T-helper 1 cell treated with Interleukin-12 subunit alpha and Interleukin-12 subunit beta and Interleukin-4 antibody, amounts not matched to agents 30 ng/mL and 1 ng/mL, for 36 hours (primary cell): ENCODE measurements around the gene CSRP2. TPM values are rescaled to one million over a fixed set of nuclear protein-coding genes. Genes with fewer than 3 reads are reported as not detected.

Experiments
- intact Hi-C: fragments of 100-400 bp; cut with micrococcal nuclease; formaldehyde crosslinking; loops from one replicate; pipeline ENCODE4 v1.15.1; 2024
- total RNA-seq: library from RNA; stranded (reverse); gene quantifications from 2 replicates; pipeline ENCODE4 v1.2.3, GENCODE V29; 2022

Gene CSRP2
- total RNA-seq, 1 donor from 2014 or later: 0.39 TPM

DNA sequence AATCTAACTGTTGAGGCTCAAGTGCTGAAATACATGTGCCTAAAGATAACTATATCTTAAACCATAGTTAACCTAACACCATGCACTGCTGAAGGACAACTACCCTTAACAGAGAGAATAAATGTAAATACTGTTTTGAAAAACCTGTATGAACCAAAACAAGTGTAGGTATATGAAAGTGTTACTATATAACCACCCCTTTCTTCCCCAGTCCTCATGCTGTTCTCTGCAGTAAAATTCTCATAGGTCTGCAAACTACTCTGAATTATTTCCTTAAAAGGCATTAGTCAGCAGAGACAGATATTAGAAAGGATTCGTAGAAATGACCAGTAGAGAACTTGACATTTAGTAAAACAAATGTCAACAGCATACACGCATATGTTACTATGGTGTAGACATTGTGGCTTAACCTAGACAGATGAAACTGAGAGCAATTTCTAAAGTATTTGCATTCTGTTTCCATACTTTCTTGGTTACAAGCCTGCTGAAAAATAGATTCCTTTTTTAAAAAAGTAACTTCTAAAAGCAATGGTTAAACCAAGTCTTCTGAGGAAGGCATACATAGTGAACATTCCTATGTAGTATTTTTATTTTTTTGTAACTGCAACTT lies 13.9 kb downstream of the CSRP2 start:
- intact Hi-C loops: no loop called here

DNA sequence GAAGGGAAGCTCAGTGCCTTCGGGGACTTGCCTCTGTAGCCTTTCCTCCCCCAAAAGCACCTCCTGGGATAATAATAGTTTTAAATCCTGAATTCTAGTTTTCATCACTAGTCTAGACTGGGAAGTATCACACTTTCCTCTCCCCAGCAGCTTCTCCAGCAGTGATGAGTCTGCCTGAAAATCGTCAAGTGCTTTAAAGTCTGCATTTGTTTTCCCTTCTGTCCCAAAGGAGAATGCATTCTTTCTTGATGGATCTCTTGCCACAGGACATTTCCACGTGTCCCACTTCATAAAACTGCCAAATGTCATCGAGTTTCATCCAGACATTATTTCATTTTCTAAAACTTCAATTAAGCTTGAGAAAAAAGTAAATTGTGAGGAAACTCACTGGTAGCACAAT lies 15.0 kb downstream of the CSRP2 start:
- intact Hi-C loops: no loop called here

- intact Hi-C loops: no loop called here
Measured at GRCh38 chr12:76863005-76863670, 15.7 kb downstream of the CSRP2 start.

- intact Hi-C loops: no loop called here
Measured at GRCh38 chr12:76860256-76860655, 18.6 kb downstream of the CSRP2 start.

- intact Hi-C loops: no loop called here
Measured at GRCh38 chr12:76859611-76860010, 19.2 kb downstream of the CSRP2 start.

GRCh38 chr12:76856018-76856644 lies 22.7 kb downstream of the CSRP2 start:
- intact Hi-C loops: no loop called here

GRCh38 chr12:76855271-76855670 lies 23.5 kb downstream of the CSRP2 start:
- intact Hi-C loops: no loop called here

DNA sequence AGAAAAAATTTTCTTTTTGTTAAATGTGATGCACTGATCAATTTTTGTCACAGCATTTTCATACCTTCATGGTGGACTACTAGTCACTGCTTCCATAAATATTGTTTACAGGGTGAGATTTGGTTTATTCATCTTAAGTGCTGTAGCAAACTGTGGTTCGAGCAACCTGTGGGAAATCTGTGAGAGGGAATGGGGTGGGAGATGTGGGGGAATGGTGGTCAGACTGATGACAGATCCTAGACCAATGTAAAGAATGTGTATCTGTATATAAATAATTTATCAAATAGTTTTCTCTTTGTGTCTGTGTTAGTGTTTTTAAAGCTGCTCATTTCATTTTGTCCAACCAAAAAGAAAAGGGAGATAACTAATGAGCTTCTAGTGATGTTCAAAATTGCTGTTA lies 26.7 kb downstream of the CSRP2 start:
- intact Hi-C loops: no loop called here

GRCh38 chr12:76848132-76848531 lies 30.7 kb downstream of the CSRP2 start:
- intact Hi-C loops: no loop called here

DNA sequence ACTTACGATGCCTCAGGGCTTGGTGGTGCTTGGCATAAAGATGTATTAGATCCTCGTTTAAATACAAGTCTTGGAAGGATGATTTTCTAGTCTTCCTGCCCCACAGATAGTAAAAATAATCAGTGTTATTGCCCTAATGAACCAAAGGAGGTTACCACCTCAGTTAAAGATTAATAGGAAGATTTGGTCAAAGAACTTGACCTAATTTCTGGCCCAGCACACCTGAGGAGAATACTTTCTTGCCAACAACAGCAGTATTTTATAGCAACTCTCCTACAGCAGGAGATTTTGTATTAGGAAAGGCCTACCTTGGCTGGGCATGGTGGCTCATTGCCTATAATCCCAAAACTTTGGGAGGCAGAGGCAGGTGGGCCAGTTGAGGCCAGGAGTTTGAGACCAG lies 31.6 kb downstream of the CSRP2 start:
- intact Hi-C loops: no loop called here

GRCh38 chr12:76836633-76837032 lies 42.2 kb downstream of the CSRP2 start:
- intact Hi-C loops: no loop called here

DNA sequence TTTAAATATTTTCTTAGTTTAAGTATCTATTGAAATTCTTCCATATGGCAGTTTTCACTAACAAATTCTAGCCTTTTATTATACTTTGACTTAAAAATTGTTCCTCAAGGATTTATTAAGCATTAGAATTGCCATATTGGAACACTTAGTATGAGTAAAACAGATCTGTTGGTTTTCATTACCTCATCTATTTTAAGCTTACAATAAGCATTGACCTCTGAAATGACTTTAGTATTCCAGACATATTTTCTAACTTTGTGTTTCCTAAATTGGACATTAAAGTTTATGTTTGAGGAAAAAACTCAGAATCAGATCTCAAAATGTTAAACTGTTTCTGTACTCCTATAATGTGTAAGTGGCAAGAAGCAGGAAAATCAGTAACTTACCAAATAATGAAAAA lies 48.4 kb downstream of the CSRP2 start:
- intact Hi-C loops: no loop called here

- intact Hi-C loops: no loop called here
Measured at GRCh38 chr12:76820888-76821482, 57.8 kb downstream of the CSRP2 start.

- intact Hi-C loops: no loop called here
Measured at GRCh38 chr12:76813972-76814371, 64.8 kb downstream of the CSRP2 start.

GRCh38 chr12:76813265-76813664 lies 65.6 kb downstream of the CSRP2 start:
- intact Hi-C loops: no loop called here

DNA sequence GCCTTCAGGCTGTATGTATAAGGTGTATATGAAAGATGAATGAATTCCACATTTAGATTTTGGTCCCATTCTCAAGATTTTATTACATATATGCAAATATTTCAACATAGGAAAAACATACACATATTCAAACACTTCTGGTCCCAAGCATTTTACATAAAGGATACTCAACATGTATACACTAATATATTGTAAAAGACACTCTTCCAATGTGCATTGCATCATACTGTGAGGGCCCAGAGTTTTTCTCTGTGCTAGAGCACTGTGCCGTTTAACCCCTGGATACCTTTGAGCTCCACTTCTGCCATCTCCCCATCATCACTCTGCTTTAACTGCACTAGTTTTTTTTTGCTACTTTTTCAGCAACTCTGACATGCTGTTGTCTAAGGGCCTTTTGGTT lies 66.8 kb downstream of the CSRP2 start:
- intact Hi-C loops: no loop called here

- intact Hi-C loops: no loop called here
Measured at GRCh38 chr12:76810671-76811419, 68.0 kb downstream of the CSRP2 start.

Other genes with a start within 250 kb of the CSRP2 start
- gene ZDHHC17, start 114.9 kb downstream of the CSRP2 start, total RNA-seq: 34.1 and 37.1 TPM in 2 replicates
- gene E2F7, start 186.6 kb upstream of the CSRP2 start, total RNA-seq: 15.1 and 16.1 TPM in 2 replicates